Stimulated activated CD8-positive, alpha-beta memory T cell treated with anti-CD3 and anti-CD28 coated beads, Interleukin-7, amount 100 ng/mL, for 24 hours (primary cell): Measurements from ENCODE around the gene MYOM1.
"Not testable (repeated sequence)": the region's sequence is repeated elsewhere in the genome, so short reads cannot be mapped to it uniquely, and the experiment has no call there.

Experiments used
- DNase-seq: peaks from one replicate; pipeline ENCODE4 v3.0.0-alpha.2; 2020; ENCODE audit warnings: low read depth

The MYOM1 gene

GRCh38 chr18:3218819-3219218, 949 bp downstream of the MYOM1 start:
- DNase-seq, result no peak

DNA sequence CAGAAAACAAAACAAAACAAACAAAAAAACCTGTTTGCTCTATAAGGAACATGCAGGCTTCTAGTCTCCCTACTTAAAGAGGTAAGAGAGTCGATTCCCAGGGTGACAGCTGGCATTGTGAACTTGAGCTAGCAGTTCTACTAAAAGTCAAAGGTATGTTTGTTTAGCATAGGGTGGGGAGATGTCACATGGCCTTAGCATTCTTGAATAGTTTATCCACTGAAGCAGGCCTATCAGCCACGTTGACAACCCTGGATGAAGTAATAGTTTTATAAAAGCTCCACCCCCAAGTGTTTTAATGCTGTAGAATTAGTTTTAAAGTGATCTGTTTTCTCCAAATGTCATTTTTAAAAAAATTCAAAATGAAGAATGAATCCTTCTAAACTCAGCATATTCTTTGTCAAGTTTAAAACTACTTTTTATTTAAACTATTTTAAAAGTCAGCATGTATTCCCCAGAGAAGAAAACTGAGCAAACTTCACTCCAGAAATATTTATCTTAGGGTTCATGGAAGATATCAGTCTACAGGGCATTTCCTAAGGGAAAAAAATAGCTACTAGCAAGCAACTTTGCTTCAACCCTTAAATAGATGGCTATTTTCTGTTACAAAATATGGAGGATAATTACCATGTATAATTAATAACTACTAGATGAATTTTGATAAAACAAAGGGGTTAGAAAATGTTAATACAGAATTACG, 1.7 kb downstream of the MYOM1 start:
- no peak for DNase-seq

- DNase-seq, result no peak
Measured at GRCh38 chr18:3216987-3217386, 2.8 kb downstream of the MYOM1 start.

GRCh38 chr18:3214855-3215637, 4.7 kb downstream of the MYOM1 start:
- DNase-seq, result no peak

GRCh38 chr18:3213300-3214059, 6.3 kb downstream of the MYOM1 start:
- no peak for DNase-seq

DNA sequence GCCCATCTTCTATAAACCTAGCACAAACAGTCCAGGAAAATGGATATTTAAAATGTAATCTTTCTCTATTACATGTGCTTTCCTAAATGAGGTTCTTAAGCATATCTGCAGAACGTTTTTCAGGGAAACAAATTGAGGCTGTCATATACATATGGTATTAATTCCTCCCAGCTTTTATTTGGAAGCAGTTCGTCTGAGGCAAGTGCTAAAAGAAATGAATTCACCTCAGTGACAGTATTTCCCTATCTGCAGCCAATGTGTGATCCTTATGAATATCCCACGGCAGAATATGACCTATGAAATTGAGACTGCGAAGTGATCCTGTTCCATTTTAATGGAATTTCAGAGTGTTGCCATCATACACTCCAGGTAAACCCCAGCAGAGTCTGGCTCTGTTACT, 7.1 kb downstream of the MYOM1 start:
- DNase-seq, result no peak

DNA sequence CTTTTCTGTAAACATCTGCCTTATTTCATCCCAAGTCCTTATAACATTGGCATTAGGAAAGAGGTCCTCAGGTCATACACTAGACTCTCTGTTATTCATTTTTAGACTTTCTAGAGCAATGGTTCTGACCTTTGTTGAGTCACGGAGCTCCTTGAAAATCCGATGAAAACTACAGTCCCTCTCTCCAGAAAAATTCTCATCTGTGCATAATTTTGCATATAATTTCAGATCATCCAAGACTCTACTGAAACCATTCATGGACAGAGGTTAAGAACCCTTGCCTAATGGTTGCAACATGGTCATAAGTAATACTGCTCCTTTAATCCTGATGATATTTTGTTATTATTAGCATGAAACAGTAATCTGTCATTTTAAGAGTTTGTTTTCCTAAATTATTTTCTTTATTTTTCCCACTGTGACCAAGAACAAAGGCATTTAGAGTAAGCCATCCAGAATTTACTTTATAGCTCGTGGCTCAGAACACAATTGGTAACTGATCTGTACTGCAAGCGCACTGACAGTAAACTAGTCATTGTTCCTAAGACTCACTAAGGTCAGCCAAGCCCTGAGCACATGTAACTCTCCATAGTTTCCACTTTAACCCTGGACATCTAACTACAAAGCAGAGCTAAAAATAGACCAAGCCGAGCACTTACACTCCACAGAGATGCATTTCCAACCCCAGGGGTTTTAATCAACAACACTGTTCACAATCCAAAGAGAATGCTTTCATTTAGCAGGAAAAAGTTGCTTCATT, 8.4 kb downstream of the MYOM1 start:
- DNase-seq, result no peak

DNA sequence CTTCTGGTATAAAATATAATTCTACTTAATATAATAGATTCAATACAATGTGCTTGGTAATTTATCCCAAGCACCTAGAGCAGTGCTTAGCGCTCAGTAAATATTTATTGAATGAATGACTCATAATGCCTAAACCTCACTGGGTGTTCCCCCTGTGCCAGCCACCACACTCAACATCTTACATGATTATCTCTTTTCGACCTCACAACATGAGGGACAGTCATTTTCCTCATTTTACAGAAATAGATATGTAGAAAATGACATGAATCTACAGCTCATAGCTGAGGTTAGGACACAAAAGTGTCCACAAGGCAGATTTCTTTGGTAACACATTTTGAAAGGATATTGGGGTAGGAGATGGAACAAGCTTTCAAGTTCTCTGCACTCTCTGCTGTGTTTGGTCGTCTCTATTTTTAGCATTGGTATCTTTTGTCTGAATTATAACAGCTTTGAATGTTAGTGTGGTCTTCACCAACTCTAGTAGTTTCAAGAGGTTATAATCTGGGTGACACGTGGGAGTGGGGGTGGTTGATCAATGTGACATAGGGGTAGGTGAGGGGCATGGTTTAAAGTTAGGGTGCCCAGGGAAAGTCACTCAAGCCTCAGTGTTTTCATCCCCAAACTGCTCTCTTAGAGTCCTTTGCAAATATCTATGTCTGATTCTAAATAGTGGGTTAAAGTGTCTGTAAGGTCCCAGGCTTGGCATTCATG, 9.8 kb downstream of the MYOM1 start:
- no peak for DNase-seq

DNA sequence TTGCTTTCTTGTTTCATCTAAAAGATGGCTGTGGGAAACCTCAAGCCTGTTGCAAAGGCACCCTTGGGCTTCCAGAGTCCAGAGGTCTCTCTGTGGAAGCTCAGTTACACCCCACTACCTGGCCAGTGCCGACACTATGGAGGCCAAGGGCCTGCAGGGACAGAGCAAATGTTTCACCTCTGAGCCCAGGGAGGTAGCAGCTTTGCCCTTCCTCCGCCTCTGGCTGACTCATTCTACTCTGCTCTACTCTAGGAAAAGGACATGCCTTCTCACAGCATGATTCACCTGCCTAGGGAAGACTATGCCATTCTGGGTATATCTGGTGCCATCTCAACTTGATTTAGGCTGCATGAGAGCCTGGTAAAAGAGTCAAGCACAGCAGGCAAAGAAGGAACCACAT, 12.2 kb downstream of the MYOM1 start:
- no peak for DNase-seq

GRCh38 chr18:3205239-3205638, 14.5 kb downstream of the MYOM1 start:
- no peak for DNase-seq

- DNase-seq, result no peak
Measured at GRCh38 chr18:3199942-3200645, 19.7 kb downstream of the MYOM1 start.

DNA sequence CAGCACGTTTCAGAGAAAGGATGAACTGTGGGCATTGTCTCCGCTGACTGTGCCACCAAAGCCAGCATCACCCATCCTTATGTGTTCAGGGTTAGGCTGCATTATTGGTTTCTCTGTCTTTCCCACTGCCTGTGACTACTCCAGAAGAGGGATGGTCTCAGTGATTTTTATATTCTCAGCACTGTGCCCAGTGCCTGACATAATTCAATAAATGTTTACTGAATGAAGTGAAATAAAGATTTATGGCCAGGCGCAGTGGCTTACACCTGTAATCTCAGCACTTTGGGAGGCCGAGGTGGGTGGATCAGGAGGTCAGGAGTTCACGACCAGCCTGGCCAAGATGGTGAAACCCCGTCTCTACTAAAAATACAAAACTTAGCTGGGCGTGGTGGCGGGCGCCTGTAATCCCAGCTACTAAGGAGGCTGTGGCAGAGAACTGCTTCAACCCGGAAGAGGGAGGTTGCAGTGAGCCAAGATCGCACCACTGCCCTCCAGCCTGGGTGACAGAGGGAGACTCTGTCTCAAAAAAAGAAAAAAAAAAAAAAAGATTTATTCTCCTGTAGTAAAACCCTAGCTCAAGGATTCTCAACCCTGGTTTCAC, 21.4 kb downstream of the MYOM1 start:
- not testable (repeated sequence) for DNase-seq

- DNase-seq, result no peak
Measured at GRCh38 chr18:3194947-3195612, 24.7 kb downstream of the MYOM1 start.

DNA sequence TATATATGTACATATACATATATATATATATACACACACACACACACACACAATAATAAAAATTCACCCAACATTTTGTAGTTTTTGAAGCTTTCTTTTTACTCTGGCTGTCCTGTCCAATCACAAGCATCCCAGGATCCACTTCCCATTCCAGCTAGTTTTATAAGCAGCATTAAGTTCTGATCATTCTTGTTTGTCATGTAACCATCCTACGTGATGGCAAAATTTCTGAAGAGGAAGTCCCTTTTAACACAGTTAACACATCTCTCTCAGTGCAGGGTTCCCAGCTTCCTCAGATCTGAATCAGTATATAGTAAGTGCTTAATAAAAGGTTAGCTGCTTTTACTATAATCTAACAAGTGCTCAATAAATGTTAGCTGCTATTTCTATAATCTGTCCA, 26.4 kb downstream of the MYOM1 start:
- no peak for DNase-seq

GRCh38 chr18:3192752-3193151, 27.0 kb downstream of the MYOM1 start:
- no peak for DNase-seq

DNA sequence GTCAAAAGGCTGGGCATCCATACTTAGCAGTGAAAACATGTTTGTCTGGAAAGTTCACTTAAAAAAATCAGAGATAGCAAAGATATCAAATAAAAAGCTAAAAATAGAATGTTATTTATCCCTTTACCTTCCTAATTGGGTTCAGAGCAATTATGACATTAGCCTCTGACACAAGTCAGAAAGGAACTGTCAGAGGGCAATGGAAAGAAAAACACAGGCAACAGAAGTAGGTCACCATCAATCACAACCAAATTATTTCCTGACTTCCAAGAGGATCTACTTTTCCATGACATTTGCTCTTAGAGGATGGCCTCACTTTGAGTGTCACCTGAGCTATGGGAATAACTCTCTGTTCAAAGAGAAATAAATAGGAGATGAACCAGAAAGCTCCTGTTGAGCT, 27.5 kb downstream of the MYOM1 start:
- no peak for DNase-seq

DNA sequence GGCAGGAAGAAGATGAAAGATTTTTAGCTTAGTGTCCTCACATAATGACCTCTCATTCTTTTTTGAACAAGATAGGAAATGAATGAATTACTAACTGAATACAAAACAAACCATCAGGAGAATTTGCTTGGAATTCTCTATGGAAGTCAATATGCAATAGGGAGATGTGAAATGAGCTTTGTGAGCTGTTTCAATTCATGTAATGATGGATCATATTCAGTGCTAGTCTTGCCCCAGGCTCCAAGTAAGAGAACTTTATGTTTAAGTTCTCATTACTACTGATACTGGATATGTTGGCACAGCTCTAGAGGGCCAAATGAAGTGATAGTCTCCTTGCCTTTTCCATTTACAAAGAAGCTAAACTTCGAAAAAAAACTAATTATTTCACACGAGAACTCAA, 29.2 kb downstream of the MYOM1 start:
- DNase-seq, result no peak

DNA sequence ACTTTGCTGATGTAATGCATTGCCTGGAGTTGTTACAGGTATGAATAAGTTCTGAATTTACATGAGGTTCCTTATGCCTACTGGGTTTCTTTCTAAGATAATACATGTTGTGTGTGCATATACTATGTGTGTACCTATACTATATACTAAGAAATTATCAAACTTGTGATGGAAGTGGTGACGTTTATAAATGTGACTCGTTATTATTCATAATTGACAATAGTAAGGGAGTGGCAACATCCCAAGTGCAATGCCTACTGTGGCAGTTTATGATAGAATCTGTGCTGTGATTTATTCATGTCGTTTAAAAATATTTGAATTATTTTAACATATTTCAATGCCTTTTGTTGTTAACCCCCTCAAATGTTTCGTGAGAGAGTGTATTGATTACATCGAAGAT, 29.9 kb downstream of the MYOM1 start:
- no peak for DNase-seq

GRCh38 chr18:3186678-3187658, 32.8 kb downstream of the MYOM1 start:
- no peak for DNase-seq
